ENCODE results near the gene MTAP. TPM values are rescaled to one million over a fixed set of nuclear protein-coding genes. Genes with fewer than 3 reads are reported as not detected.

MTAP gene
- total and polyA plus RNA-seq, 4 donors: 8.6 to 17.7 (median 12.6) TPM

- Histone ChIP-seq H3K4me3 (ENCODE audit: low read depth in 1 of 3, low read length in 3 of 3) (no peak overlapping the region), H3K9ac (ENCODE audit: low read depth in 1 of 2, low read length in 2 of 2) (no peak overlapping the region), H3K27ac (ENCODE audit: low read depth in 1 of 2, low read length in 2 of 2) (no peak overlapping the region), H3K4me1 (ENCODE audit: control insufficient read depth in 4 of 4, insufficient read depth in 4 of 4, low read length in 3 of 4) (no peaks in the 10 kb centered on the region), H3K9me3 (ENCODE audit: control insufficient read depth in 4 of 4, low read length in 3 of 4) (peaks cover 0 to 3% (median 0%) of the 10 kb centered on the region in 4 donors), H3K27me3 (ENCODE audit: control insufficient read depth in 4 of 4, insufficient read depth in 4 of 4, low read length in 3 of 4) (no peaks in the 10 kb centered on the region), H3K36me3 (ENCODE audit: control insufficient read depth in 4 of 4, insufficient read depth in 3 of 4, low read depth in 1 of 4, low read length in 3 of 4) (no peaks in the 10 kb centered on the region)
- 48% methylated on average over 2 of the region's 2 CpGs for WGBS
- no peak for DNase-seq (ENCODE audit: low spot score)
- TF ChIP-seq TAF1 (conservative IDR thresholded peaks at IDR 0.05): no peak
- no peak for TF ChIP-seq MAX (IDR thresholded peaks at IDR 0.05)
- TF ChIP-seq NR2F2 (IDR thresholded peaks at IDR 0.05): no peak
- TF ChIP-seq YY1 (IDR thresholded peaks at IDR 0.05): no peak
- TF ChIP-seq EGR1 (IDR thresholded peaks at IDR 0.05; ENCODE audit: low read depth in 2 of 2): no peak
- no peak for TF ChIP-seq RXRA (IDR thresholded peaks at IDR 0.05)
Measured at GRCh38 chr9:21766096-21766495, 36.3 kb upstream of the MTAP start.

- Histone ChIP-seq H3K27ac (ENCODE audit: low read depth in 1 of 2, low read length in 2 of 2) (no peak overlapping the region), H3K9me3 (ENCODE audit: control insufficient read depth in 4 of 4, low read length in 3 of 4) (no peaks in the 10 kb centered on the region), H3K9ac (ENCODE audit: low read depth in 1 of 2, low read length in 2 of 2) (no peak overlapping the region), H3K4me1 (ENCODE audit: control insufficient read depth in 4 of 4, insufficient read depth in 4 of 4, low read length in 3 of 4) (no peaks in the 10 kb centered on the region), H3K27me3 (ENCODE audit: control insufficient read depth in 4 of 4, insufficient read depth in 4 of 4, low read length in 3 of 4) (no peaks in the 10 kb centered on the region), H3K4me3 (ENCODE audit: low read depth in 1 of 3, low read length in 3 of 3) (no peak overlapping the region), H3K36me3 (ENCODE audit: control insufficient read depth in 4 of 4, insufficient read depth in 3 of 4, low read depth in 1 of 4, low read length in 3 of 4) (no peaks in the 10 kb centered on the region)
- DNase-seq (ENCODE audit: low spot score): no peak
- TF ChIP-seq MAX (IDR thresholded peaks at IDR 0.05): no peak
- 53% methylated on average over 1 of the region's 1 CpG for WGBS
Measured at GRCh38 chr9:21770871-21771560, 31.4 kb upstream of the MTAP start.

- H3K4me3 ChIP-seq (ENCODE audit: low read depth in 1 of 3, low read length in 3 of 3): no peak overlapping the region
- no peaks in the 10 kb centered on the region for H3K4me1 ChIP-seq (ENCODE audit: control insufficient read depth in 4 of 4, insufficient read depth in 4 of 4, low read length in 3 of 4)
- TF ChIP-seq HNF4G (IDR thresholded peaks at IDR 0.05) (no peak), RXRA (IDR thresholded peaks at IDR 0.05) (no peak), TAF1 (conservative IDR thresholded peaks at IDR 0.05) (no peak), EGR1 (IDR thresholded peaks at IDR 0.05; ENCODE audit: low read depth in 2 of 2) (no peak), MAX (IDR thresholded peaks at IDR 0.05) (no peak), JUND (IDR thresholded peaks at IDR 0.05) (no peak), NR2F2 (IDR thresholded peaks at IDR 0.05) (no peak), SP1 (IDR thresholded peaks at IDR 0.05) (no peak), FOXA1 (IDR thresholded peaks at IDR 0.05) (no peak)
- WGBS: 67% methylated on average over 1 of the region's 1 CpG
- no peaks in the 10 kb centered on the region for H3K36me3 ChIP-seq (ENCODE audit: control insufficient read depth in 4 of 4, insufficient read depth in 3 of 4, low read depth in 1 of 4, low read length in 3 of 4)
- H3K9ac ChIP-seq (ENCODE audit: low read depth in 1 of 2, low read length in 2 of 2): no peak overlapping the region
- DNase-seq (ENCODE audit: low spot score): no peak
- no peaks in the 10 kb centered on the region for H3K9me3 ChIP-seq (ENCODE audit: control insufficient read depth in 4 of 4, low read length in 3 of 4)
- H3K27me3 ChIP-seq (ENCODE audit: control insufficient read depth in 4 of 4, insufficient read depth in 4 of 4, low read length in 3 of 4): peaks cover 0 to 7% (median 0%) of the 10 kb centered on the region in 4 donors
- H3K27ac ChIP-seq (ENCODE audit: low read depth in 1 of 2, low read length in 2 of 2): no peak overlapping the region
Measured at GRCh38 chr9:21777701-21778100, 24.7 kb upstream of the MTAP start.

GRCh38 chr9:21778304-21778703 is 24.1 kb upstream of the MTAP start:
- no peak for DNase-seq (ENCODE audit: low spot score)
- TF ChIP-seq MAX (IDR thresholded peaks at IDR 0.05) (no peak), REST (IDR thresholded peaks at IDR 0.05) (no peak), YY1 (IDR thresholded peaks at IDR 0.05) (no peak), JUND (IDR thresholded peaks at IDR 0.05) (no peak), FOXA2 (IDR thresholded peaks at IDR 0.05) (no peak), RXRA (IDR thresholded peaks at IDR 0.05) (no peak), SP1 (IDR thresholded peaks at IDR 0.05) (no peak)
- H3K27ac ChIP-seq (ENCODE audit: low read depth in 1 of 2, low read length in 2 of 2): no peak overlapping the region
- peaks cover 0 to 7% (median 0%) of the 10 kb centered on the region in 4 donors for H3K27me3 ChIP-seq (ENCODE audit: control insufficient read depth in 4 of 4, insufficient read depth in 4 of 4, low read length in 3 of 4)
- no peaks in the 10 kb centered on the region for H3K4me1 ChIP-seq (ENCODE audit: control insufficient read depth in 4 of 4, insufficient read depth in 4 of 4, low read length in 3 of 4)
- no peak overlapping the region for H3K9ac ChIP-seq (ENCODE audit: low read depth in 1 of 2, low read length in 2 of 2)
- WGBS: 47% methylated on average over 1 of the region's 1 CpG
- no peaks in the 10 kb centered on the region for H3K36me3 ChIP-seq (ENCODE audit: control insufficient read depth in 4 of 4, insufficient read depth in 3 of 4, low read depth in 1 of 4, low read length in 3 of 4)
- H3K9me3 ChIP-seq (ENCODE audit: control insufficient read depth in 4 of 4, low read length in 3 of 4): no peaks in the 10 kb centered on the region
- no peak overlapping the region for H3K4me3 ChIP-seq (ENCODE audit: low read depth in 1 of 3, low read length in 3 of 3)
